ENCODE measurements around the gene CLDN12.

CLDN12 gene

DNA sequence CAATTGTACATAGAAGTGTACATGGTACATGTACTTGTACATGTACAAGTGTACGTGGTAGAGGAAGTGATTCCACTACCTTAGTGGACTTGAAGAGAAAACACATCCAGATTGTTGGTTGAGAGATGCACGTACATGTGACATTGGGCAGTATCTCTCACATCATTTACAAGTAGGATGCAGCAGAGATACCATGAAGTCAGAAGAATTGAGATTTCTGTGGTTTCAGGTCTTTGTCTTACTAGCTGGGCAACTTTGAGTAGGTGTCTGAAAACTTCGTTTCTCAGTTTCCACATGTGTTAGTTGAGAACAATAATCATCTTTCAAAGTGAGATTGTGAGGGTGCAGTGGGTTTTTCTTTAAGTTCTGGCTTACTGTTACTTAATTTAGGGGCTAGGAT, 21.5 kb downstream of the CLDN12 start (continued):
- TF ChIP-seq, protein P1, sequence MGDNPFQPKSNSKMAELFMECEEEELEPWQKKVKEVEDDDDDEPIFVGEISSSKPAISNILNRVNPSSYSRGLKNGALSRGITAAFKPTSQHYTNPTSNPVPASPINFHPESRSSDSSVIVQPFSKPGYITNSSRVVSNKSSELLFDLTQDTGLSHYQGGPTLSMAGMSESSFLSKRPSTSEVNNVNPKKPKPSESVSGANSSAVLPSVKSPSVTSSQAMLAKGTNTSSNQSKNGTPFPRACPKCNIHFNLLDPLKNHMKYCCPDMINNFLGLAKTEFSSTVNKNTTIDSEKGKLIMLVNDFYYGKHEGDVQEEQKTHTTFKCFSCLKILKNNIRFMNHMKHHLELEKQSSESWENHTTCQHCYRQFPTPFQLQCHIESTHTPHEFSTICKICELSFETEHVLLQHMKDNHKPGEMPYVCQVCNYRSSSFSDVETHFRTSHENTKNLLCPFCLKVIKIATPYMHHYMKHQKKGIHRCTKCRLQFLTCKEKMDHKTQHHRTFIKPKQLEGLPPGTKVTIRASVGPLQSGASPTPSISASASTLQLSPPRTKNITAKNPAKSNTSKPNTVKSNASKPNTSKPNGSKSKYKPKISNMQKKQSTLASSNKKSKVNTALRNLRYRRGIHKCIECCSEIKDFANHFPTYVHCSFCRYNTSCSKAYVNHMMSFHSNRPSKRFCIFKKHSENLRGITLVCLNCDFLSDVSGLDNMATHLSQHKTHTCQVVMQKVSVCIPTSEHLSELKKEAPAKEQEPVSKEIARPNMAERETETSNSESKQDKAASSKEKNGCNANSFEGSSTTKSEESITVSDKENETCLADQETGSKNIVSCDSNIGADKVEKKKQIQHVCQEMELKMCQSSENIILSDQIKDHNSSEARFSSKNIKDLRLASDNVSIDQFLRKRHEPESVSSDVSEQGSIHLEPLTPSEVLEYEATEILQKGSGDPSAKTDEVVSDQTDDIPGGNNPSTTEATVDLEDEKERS (tag by site-specific recombination; IDR thresholded peaks at IDR 0.05) = no peak
- TF ChIP-seq ZFP69B (tag by site-specific recombination; IDR thresholded peaks at IDR 0.05) = no peak
- no peak for TF ChIP-seq ZNF335 (tag by site-specific recombination; conservative IDR thresholded peaks at IDR 0.05)
- no peak for TF ChIP-seq ZBTB48 (tag by site-specific recombination; IDR thresholded peaks at IDR 0.05)
- no peak for TF ChIP-seq MYNN (tag by site-specific recombination; IDR thresholded peaks at IDR 0.05; ENCODE audit: borderline replicate concordance)
- TF ChIP-seq ZNF544 (tag by site-specific recombination; IDR thresholded peaks at IDR 0.05) = no peak
- no peak for TF ChIP-seq PATZ1 (tag by site-specific recombination; IDR thresholded peaks at IDR 0.05)
- TF ChIP-seq, protein P2, sequence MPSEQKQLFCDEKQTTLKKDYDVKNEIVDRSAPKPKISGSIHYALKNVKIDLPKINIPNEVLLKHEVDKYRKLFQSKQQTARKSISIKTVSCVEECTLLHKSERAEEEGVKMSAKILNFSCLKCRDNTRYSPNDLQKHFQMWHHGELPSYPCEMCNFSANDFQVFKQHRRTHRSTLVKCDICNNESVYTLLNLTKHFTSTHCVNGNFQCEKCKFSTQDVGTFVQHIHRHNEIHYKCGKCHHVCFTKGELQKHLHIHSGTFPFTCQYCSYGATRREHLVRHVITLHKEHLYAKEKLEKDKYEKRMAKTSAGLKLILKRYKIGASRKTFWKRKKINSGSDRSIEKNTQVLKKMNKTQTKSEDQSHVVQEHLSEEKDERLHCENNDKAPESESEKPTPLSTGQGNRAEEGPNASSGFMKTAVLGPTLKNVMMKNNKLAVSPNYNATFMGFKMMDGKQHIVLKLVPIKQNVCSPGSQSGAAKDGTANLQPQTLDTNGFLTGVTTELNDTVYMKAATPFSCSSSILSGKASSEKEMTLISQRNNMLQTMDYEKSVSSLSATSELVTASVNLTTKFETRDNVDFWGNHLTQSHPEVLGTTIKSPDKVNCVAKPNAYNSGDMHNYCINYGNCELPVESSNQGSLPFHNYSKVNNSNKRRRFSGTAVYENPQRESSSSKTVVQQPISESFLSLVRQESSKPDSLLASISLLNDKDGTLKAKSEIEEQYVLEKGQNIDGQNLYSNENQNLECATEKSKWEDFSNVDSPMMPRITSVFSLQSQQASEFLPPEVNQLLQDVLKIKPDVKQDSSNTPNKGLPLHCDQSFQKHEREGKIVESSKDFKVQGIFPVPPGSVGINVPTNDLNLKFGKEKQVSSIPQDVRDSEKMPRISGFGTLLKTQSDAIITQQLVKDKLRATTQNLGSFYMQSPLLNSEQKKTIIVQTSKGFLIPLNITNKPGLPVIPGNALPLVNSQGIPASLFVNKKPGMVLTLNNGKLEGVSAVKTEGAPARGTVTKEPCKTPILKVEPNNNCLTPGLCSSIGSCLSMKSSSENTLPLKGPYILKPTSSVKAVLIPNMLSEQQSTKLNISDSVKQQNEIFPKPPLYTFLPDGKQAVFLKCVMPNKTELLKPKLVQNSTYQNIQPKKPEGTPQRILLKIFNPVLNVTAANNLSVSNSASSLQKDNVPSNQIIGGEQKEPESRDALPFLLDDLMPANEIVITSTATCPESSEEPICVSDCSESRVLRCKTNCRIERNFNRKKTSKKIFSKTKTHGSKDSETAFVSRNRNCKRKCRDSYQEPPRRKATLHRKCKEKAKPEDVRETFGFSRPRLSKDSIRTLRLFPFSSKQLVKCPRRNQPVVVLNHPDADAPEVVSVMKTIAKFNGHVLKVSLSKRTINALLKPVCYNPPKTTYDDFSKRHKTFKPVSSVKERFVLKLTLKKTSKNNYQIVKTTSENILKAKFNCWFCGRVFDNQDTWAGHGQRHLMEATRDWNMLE (tag by site-specific recombination; conservative IDR thresholded peaks at IDR 0.05; ENCODE audit: low read depth) = no peak
- no peak for TF ChIP-seq ZNF266 (tag by site-specific recombination; IDR thresholded peaks at IDR 0.05; ENCODE audit: low read depth)
- no peak for TF ChIP-seq BCL11A (tag by site-specific recombination; IDR thresholded peaks at IDR 0.05; ENCODE audit: low read depth)
- TF ChIP-seq ZNF24 (tag by site-specific recombination; IDR thresholded peaks at IDR 0.05) = no peak
- TF ChIP-seq FEZF1 (tag by site-specific recombination; IDR thresholded peaks at IDR 0.05) = no peak

DNA sequence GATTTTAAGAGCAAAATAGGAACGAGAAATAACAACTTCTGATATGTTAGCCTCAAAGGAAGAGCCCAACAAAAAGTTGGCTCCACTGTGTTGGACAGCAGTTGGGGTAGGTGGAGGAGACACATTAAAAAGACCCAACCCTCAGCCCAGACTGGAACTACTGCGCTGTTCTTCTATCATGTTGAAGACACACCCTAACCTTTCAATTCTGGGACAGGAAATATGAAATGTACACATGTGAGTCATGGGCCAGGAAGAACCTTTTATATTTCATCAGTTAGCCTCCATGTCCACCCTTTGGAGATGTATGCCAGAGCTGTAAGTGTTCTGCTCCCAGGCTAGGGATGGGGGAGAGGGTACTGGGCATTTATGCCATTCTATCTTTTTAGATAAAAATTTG, 22.1 kb downstream of the CLDN12 start:
- Histone ChIP-seq H3K9me3 (ENCODE audit: control insufficient read depth, insufficient read depth, low read depth, low read length) (no peaks in the 10 kb centered on the region), H3K4me1 (ENCODE audit: control insufficient read depth, insufficient read depth, low read length) (no peaks in the 10 kb centered on the region), H3K4me3 (ENCODE audit: low read depth, low read length) (no peak overlapping the region), H3K36me3 (ENCODE audit: control insufficient read depth in 2 of 2, insufficient read depth in 1 of 2, low read length in 2 of 2) (no peaks in the 10 kb centered on the region), H3K27ac (ENCODE audit: extremely low read depth, low read depth, low read length) (no peak overlapping the region)
- TF ChIP-seq HOXA7 (CRISPR knock-in tag; IDR thresholded peaks at IDR 0.05; ENCODE audit: borderline replicate concordance) = no peak
- no peak for TF ChIP-seq PBX3 (CRISPR knock-in tag; IDR thresholded peaks at IDR 0.05)
- no peak for TF ChIP-seq ZXDB (tag by site-specific recombination; IDR thresholded peaks at IDR 0.05)
- no peak for TF ChIP-seq ZNF580 (tag by site-specific recombination; IDR thresholded peaks at IDR 0.05)
- TF ChIP-seq, protein P3, sequence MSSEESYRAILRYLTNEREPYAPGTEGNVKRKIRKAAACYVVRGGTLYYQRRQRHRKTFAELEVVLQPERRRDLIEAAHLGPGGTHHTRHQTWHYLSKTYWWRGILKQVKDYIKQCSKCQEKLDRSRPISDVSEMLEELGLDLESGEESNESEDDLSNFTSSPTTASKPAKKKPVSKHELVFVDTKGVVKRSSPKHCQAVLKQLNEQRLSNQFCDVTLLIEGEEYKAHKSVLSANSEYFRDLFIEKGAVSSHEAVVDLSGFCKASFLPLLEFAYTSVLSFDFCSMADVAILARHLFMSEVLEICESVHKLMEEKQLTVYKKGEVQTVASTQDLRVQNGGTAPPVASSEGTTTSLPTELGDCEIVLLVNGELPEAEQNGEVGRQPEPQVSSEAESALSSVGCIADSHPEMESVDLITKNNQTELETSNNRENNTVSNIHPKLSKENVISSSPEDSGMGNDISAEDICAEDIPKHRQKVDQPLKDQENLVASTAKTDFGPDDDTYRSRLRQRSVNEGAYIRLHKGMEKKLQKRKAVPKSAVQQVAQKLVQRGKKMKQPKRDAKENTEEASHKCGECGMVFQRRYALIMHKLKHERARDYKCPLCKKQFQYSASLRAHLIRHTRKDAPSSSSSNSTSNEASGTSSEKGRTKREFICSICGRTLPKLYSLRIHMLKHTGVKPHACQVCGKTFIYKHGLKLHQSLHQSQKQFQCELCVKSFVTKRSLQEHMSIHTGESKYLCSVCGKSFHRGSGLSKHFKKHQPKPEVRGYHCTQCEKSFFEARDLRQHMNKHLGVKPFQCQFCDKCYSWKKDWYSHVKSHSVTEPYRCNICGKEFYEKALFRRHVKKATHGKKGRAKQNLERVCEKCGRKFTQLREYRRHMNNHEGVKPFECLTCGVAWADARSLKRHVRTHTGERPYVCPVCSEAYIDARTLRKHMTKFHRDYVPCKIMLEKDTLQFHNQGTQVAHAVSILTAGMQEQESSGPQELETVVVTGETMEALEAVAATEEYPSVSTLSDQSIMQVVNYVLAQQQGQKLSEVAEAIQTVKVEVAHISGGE (tag by site-specific recombination; conservative IDR thresholded peaks at IDR 0.05; ENCODE audit: low read depth) = no peak
- ChIA-PET CTCF (no interaction called here), POLR2A (no interaction called here)

All from HEK293 (cell line).